Measurements from ENCODE around the gene GPR157.

Gene GPR157

GRCh38 chr1:9093091-9093490 is 35.8 kb downstream of the GPR157 start:
- DNase-seq = no peak

GRCh38 chr1:9088807-9089206 is 40.1 kb downstream of the GPR157 start:
- no peak for DNase-seq
- Histone ChIP-seq H3K4me3 (ENCODE audit: insufficient read depth, low read depth, low read length, poor library complexity, severe bottlenecking) (no peak overlapping the region), H3K27me3 (replicated peaks; ENCODE audit: control insufficient read depth, insufficient read depth, low read length, poor library complexity, severe bottlenecking) (peaks cover 7% of the 10 kb centered on the region), H3K4me1 (ENCODE audit: control insufficient read depth, insufficient read depth, low read length, poor library complexity, severe bottlenecking) (no peaks in the 10 kb centered on the region), H3K27ac (ENCODE audit: insufficient read depth, low read length, poor library complexity, severe bottlenecking) (no peak overlapping the region), H3K9me3 (ENCODE audit: control insufficient read depth, low read length) (no peaks in the 10 kb centered on the region), H3K36me3 (ENCODE audit: control insufficient read depth, insufficient read depth, low read length) (no peaks in the 10 kb centered on the region)

More at GRCh38 chr1:9093091-9093490, 35.8 kb downstream of the GPR157 start:
- Histone ChIP-seq H3K4me1 (ENCODE audit: control insufficient read depth, insufficient read depth, low read length, poor library complexity, severe bottlenecking) (no peaks in the 10 kb centered on the region), H3K36me3 (ENCODE audit: control insufficient read depth, insufficient read depth, low read length) (no peaks in the 10 kb centered on the region), H3K4me3 (ENCODE audit: insufficient read depth, low read depth, low read length, poor library complexity, severe bottlenecking) (no peak overlapping the region), H3K27me3 (replicated peaks; ENCODE audit: control insufficient read depth, insufficient read depth, low read length, poor library complexity, severe bottlenecking) (peaks cover 2% of the 10 kb centered on the region), H3K27ac (ENCODE audit: insufficient read depth, low read length, poor library complexity, severe bottlenecking) (no peak overlapping the region), H3K9me3 (ENCODE audit: control insufficient read depth, low read length) (no peaks in the 10 kb centered on the region)

GRCh38 chr1:9087411-9088125 is 41.3 kb downstream of the GPR157 start:
- no peaks in the 10 kb centered on the region for H3K36me3 ChIP-seq (ENCODE audit: control insufficient read depth, insufficient read depth, low read length)
- H3K27me3 ChIP-seq (replicated peaks; ENCODE audit: control insufficient read depth, insufficient read depth, low read length, poor library complexity, severe bottlenecking) = peaks cover 7% of the 10 kb centered on the region
- H3K4me1 ChIP-seq (ENCODE audit: control insufficient read depth, insufficient read depth, low read length, poor library complexity, severe bottlenecking) = no peaks in the 10 kb centered on the region
- no peak for DNase-seq
- no peak overlapping the region for H3K4me3 ChIP-seq (ENCODE audit: insufficient read depth, low read depth, low read length, poor library complexity, severe bottlenecking)
- no peaks in the 10 kb centered on the region for H3K9me3 ChIP-seq (ENCODE audit: control insufficient read depth, low read length)
- H3K27ac ChIP-seq (ENCODE audit: insufficient read depth, low read length, poor library complexity, severe bottlenecking) = no peak overlapping the region

DNA sequence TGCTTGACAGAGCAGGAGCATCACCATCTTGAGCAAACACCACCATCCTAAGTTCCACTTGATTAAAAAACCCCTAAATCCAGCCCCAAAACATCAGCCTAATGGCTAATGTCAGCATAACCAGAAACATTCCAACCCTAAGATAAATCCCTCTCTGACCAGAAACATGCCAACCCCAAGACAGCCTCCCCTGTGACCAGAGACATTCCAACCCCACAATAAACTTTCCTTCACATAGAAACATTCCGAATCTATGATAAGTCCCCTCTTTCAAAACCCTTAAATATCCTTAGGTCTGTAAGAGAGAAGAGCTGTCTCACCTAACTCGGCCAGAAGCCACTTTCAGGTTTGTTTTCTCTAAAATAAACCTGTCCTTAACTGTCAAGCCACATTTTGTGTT is 42.1 kb downstream of the GPR157 start:
- H3K9me3 ChIP-seq (ENCODE audit: control insufficient read depth, low read length) = no peaks in the 10 kb centered on the region
- no peak for DNase-seq
- no peak overlapping the region for H3K27ac ChIP-seq (ENCODE audit: insufficient read depth, low read length, poor library complexity, severe bottlenecking)
- H3K4me1 ChIP-seq (ENCODE audit: control insufficient read depth, insufficient read depth, low read length, poor library complexity, severe bottlenecking) = no peaks in the 10 kb centered on the region
- H3K36me3 ChIP-seq (ENCODE audit: control insufficient read depth, insufficient read depth, low read length) = no peaks in the 10 kb centered on the region
- no peak overlapping the region for H3K4me3 ChIP-seq (ENCODE audit: insufficient read depth, low read depth, low read length, poor library complexity, severe bottlenecking)
- peaks cover 7% of the 10 kb centered on the region for H3K27me3 ChIP-seq (replicated peaks; ENCODE audit: control insufficient read depth, insufficient read depth, low read length, poor library complexity, severe bottlenecking)

GRCh38 chr1:9086045-9086444 is 42.9 kb downstream of the GPR157 start:
- H3K36me3 ChIP-seq (ENCODE audit: control insufficient read depth, insufficient read depth, low read length) = no peaks in the 10 kb centered on the region
- no peaks in the 10 kb centered on the region for H3K9me3 ChIP-seq (ENCODE audit: control insufficient read depth, low read length)
- no peak for DNase-seq
- no peak overlapping the region for H3K4me3 ChIP-seq (ENCODE audit: insufficient read depth, low read depth, low read length, poor library complexity, severe bottlenecking)
- no peaks in the 10 kb centered on the region for H3K4me1 ChIP-seq (ENCODE audit: control insufficient read depth, insufficient read depth, low read length, poor library complexity, severe bottlenecking)
- H3K27ac ChIP-seq (ENCODE audit: insufficient read depth, low read length, poor library complexity, severe bottlenecking) = no peak overlapping the region
- peaks cover 7% of the 10 kb centered on the region for H3K27me3 ChIP-seq (replicated peaks; ENCODE audit: control insufficient read depth, insufficient read depth, low read length, poor library complexity, severe bottlenecking)

GRCh38 chr1:9085306-9085940 is 43.5 kb downstream of the GPR157 start:
- Histone ChIP-seq H3K36me3 (ENCODE audit: control insufficient read depth, insufficient read depth, low read length) (no peaks in the 10 kb centered on the region), H3K4me1 (ENCODE audit: control insufficient read depth, insufficient read depth, low read length, poor library complexity, severe bottlenecking) (no peaks in the 10 kb centered on the region), H3K27ac (ENCODE audit: insufficient read depth, low read length, poor library complexity, severe bottlenecking) (no peak overlapping the region), H3K4me3 (ENCODE audit: insufficient read depth, low read depth, low read length, poor library complexity, severe bottlenecking) (no peak overlapping the region), H3K9me3 (ENCODE audit: control insufficient read depth, low read length) (no peaks in the 10 kb centered on the region), H3K27me3 (replicated peaks; ENCODE audit: control insufficient read depth, insufficient read depth, low read length, poor library complexity, severe bottlenecking) (peaks cover 7% of the 10 kb centered on the region)
- no peak for DNase-seq

DNA sequence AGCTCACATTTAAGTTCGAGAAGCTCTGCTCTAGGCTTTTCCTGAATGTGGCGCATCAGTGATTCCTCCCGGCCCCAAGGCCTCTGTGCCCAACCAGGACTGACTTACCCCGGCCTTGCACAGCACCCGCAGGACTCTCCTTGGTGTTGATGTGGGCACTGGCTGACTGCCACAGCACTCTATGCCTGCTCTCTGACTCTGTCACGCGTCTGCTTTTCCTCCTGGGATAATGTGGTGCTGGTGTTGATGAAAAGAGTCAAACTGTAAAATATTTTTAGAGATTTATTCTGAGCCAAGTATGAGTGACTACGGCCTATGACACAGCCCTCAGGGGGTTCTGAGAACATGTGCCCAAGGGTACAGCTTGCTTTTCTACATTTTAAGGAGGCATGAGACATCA is 44.0 kb downstream of the GPR157 start:
- Histone ChIP-seq H3K36me3 (ENCODE audit: control insufficient read depth, insufficient read depth, low read length) (no peaks in the 10 kb centered on the region), H3K27me3 (replicated peaks; ENCODE audit: control insufficient read depth, insufficient read depth, low read length, poor library complexity, severe bottlenecking) (peaks cover 7% of the 10 kb centered on the region), H3K4me1 (ENCODE audit: control insufficient read depth, insufficient read depth, low read length, poor library complexity, severe bottlenecking) (no peaks in the 10 kb centered on the region), H3K9me3 (ENCODE audit: control insufficient read depth, low read length) (no peaks in the 10 kb centered on the region), H3K4me3 (ENCODE audit: insufficient read depth, low read depth, low read length, poor library complexity, severe bottlenecking) (no peak overlapping the region), H3K27ac (ENCODE audit: insufficient read depth, low read length, poor library complexity, severe bottlenecking) (no peak overlapping the region)
- DNase-seq = no peak

DNA sequence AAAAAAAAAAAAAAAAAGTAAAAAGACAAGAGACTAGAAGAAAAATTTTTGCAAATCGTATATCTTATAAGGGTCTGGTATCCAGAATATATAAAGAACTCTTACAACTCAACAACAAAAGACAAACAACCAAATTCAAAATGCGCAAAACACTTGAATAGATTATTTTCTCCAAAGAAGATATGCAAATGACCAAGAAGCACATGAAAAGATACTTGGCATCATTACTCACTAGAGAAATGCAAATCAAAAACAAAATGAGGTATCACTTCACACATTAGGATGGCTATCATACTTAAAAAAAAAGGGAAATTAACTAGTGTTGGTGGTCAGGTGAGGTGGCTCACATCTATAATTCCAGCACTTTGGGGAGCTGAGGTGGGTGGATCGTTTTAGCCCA is 47.4 kb downstream of the GPR157 start:
- no peak overlapping the region for H3K27ac ChIP-seq (ENCODE audit: insufficient read depth, low read length, poor library complexity, severe bottlenecking)
- no peaks in the 10 kb centered on the region for H3K36me3 ChIP-seq (ENCODE audit: control insufficient read depth, insufficient read depth, low read length)
- H3K4me3 ChIP-seq (ENCODE audit: insufficient read depth, low read depth, low read length, poor library complexity, severe bottlenecking) = no peak overlapping the region
- no peak for DNase-seq
- H3K4me1 ChIP-seq (ENCODE audit: control insufficient read depth, insufficient read depth, low read length, poor library complexity, severe bottlenecking) = peaks cover 7% of the 10 kb centered on the region
- H3K27me3 ChIP-seq (replicated peaks; ENCODE audit: control insufficient read depth, insufficient read depth, low read length, poor library complexity, severe bottlenecking) = peaks cover 2% of the 10 kb centered on the region
- H3K9me3 ChIP-seq (ENCODE audit: control insufficient read depth, low read length) = no peaks in the 10 kb centered on the region

GRCh38 chr1:9080705-9081291 is 48.1 kb downstream of the GPR157 start:
- Histone ChIP-seq H3K4me3 (ENCODE audit: insufficient read depth, low read depth, low read length, poor library complexity, severe bottlenecking) (no peak overlapping the region), H3K27ac (ENCODE audit: insufficient read depth, low read length, poor library complexity, severe bottlenecking) (no peak overlapping the region), H3K4me1 (ENCODE audit: control insufficient read depth, insufficient read depth, low read length, poor library complexity, severe bottlenecking) (peaks cover 7% of the 10 kb centered on the region), H3K27me3 (replicated peaks; ENCODE audit: control insufficient read depth, insufficient read depth, low read length, poor library complexity, severe bottlenecking) (peaks cover 2% of the 10 kb centered on the region), H3K36me3 (ENCODE audit: control insufficient read depth, insufficient read depth, low read length) (no peaks in the 10 kb centered on the region), H3K9me3 (ENCODE audit: control insufficient read depth, low read length) (no peaks in the 10 kb centered on the region)
- DNase-seq = no peak

DNA sequence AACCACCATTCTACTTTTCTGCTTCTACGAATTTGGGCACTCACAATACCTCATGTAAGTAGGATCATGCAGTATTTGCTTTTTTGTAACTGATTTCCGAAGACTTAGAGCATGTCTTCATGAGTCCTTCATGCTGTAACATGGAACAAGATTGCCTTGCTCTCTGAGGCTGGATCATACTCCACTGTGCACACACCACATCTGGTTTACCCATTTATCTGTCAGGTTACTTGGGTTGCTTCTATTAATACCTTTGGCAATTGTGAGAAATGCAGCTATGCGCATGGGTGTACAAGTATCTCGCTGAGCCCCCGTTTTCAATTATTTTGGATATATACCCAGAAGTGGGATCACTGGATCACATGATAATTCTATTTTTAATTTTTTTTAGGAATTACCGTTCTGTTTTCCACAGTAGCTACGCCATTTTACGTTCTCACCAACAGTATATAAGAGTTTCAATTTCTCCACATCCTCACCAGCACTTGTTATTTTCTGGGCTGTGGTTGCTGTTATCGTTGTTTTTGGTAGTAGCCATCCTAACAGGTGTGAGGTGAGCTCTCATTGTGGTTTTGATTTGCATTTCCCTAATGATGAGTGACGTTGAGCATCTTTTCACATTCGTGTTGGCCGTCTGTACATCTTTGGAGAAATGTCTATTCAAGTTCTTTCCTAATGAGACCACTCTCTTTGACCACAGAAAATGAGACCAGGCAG is 48.8 kb downstream of the GPR157 start:
- no peak overlapping the region for H3K27ac ChIP-seq (ENCODE audit: insufficient read depth, low read length, poor library complexity, severe bottlenecking)
- H3K4me1 ChIP-seq (ENCODE audit: control insufficient read depth, insufficient read depth, low read length, poor library complexity, severe bottlenecking) = peaks cover 7% of the 10 kb centered on the region
- no peaks in the 10 kb centered on the region for H3K36me3 ChIP-seq (ENCODE audit: control insufficient read depth, insufficient read depth, low read length)
- DNase-seq = no peak
- H3K9me3 ChIP-seq (ENCODE audit: control insufficient read depth, low read length) = no peaks in the 10 kb centered on the region
- H3K27me3 ChIP-seq (replicated peaks; ENCODE audit: control insufficient read depth, insufficient read depth, low read length, poor library complexity, severe bottlenecking) = peaks cover 2% of the 10 kb centered on the region
- H3K4me3 ChIP-seq (ENCODE audit: insufficient read depth, low read depth, low read length, poor library complexity, severe bottlenecking) = no peak overlapping the region

All from effector memory CD4-positive, alpha-beta T cell (primary cell).